Measurements from ENCODE around the gene MUC5B.
"Not testable (repeated sequence)": the region's sequence is repeated elsewhere in the genome, so short reads cannot be mapped to it uniquely, and the experiment has no call there.

MUC5B gene

DNA sequence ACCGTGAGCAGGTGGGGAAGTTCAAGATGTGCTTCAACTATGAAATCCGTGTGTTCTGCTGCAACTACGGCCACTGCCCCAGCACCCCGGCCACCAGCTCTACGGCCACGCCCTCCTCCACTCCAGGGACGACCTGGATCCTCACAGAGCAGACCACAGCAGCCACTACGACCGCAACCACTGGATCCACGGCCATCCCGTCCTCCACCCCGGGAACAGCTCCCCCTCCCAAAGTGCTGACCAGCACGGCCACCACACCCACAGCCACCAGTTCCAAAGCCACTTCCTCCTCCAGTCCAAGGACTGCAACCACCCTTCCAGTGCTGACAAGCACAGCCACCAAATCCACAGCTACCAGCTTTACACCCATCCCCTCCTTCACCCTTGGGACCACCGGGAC, 22.9 kb downstream of the MUC5B start:
- not testable (repeated sequence) for DNase-seq (ENCODE audit: low spot score); FAIRE-seq

DNA sequence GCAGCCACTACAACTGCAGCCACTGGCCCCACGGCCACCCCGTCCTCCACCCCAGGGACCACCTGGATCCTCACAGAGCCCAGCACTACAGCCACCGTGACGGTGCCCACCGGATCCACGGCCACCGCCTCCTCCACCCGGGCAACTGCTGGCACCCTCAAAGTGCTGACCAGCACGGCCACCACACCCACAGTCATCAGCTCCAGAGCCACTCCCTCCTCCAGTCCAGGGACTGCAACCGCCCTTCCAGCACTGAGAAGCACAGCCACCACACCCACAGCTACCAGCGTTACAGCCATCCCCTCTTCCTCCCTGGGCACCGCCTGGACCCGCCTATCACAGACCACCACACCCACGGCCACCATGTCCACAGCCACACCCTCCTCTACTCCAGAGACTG, 23.4 kb downstream of the MUC5B start:
- DNase-seq (ENCODE audit: low spot score); FAIRE-seq: not testable (repeated sequence)

- not testable (repeated sequence) for FAIRE-seq; DNase-seq (ENCODE audit: low spot score)
Observed at GRCh38 chr11:1247026-1247425, 24.2 kb downstream of the MUC5B start.

- not testable (repeated sequence) for DNase-seq (ENCODE audit: low spot score); FAIRE-seq
Observed at GRCh38 chr11:1248951-1249350, 26.1 kb downstream of the MUC5B start.

GRCh38 chr11:1250411-1250810, 27.5 kb downstream of the MUC5B start:
- DNase-seq (ENCODE audit: low spot score); FAIRE-seq: not testable (repeated sequence)

GRCh38 chr11:1251236-1251770, 28.4 kb downstream of the MUC5B start:
- FAIRE-seq: no peak
- no peak for DNase-seq (ENCODE audit: low spot score)

- FAIRE-seq: no peak
Observed at GRCh38 chr11:1252371-1253102, 29.7 kb downstream of the MUC5B start.

GRCh38 chr11:1253103-1253485, 30.2 kb downstream of the MUC5B start:
- no peak for DNase-seq (ENCODE audit: low spot score)
- FAIRE-seq: no peak

More at GRCh38 chr11:1252371-1253102, 29.7 kb downstream of the MUC5B start:
- no peak for DNase-seq (ENCODE audit: low spot score)

GRCh38 chr11:1254086-1254648, 31.3 kb downstream of the MUC5B start:
- FAIRE-seq: no peak
- no peak for DNase-seq (ENCODE audit: low spot score)

DNA sequence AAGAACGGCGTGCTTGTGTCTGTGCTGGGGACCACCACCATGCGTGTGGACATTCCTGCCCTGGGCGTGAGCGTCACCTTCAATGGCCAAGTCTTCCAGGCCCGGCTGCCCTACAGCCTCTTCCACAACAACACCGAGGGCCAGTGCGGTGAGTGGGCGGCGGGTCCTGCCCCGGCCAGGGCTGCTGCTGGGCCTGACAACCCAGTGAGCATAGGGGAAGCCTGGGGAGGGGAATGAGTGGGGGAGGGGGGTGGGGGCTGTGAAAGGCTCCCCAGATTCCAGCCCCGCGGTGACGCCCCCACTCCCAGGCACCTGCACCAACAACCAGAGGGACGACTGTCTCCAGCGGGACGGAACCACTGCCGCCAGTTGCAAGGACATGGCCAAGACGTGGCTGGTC, 31.9 kb downstream of the MUC5B start:
- DNase-seq (ENCODE audit: low spot score) (no peak), FAIRE-seq (no peak)

GRCh38 chr11:1255151-1255550, 32.3 kb downstream of the MUC5B start:
- FAIRE-seq (no peak), DNase-seq (ENCODE audit: low spot score) (no peak)

DNA sequence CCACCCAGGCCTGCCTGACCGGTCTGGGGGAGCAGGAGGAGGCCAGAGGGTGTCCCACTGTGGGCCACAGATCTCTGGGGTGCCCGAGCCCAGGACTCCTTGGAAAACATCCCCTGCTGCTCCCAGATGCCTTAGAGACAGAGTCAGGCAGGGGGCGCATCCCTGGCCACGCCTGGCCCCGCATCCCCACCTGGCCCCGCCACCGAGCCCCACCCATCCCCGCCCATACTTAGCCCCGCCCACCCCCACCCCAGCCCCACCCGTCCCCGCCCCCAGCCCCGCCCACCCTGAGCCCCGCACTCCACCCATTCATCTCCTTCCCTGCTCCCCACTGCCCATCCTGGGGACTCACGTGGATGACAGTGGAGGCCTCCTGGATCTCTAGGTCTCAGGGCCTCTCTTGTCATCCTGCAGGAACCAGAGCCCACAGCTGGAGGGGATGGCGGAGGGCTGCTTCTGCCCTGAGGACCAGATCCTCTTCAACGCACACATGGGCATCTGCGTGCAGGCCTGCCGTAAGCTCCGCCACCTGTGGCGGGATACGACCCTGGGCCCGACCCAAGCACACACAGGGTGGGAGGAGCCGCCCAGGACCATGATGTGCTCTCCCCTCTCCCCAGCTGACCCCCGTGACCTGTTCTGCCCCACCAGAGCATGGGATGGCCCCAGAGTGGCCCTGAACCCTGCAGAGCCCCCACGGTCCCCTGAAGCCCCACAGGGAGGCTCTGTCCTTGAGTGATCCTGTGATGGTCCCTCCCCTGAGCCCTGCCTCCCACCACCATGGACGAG, 33.6 kb downstream of the MUC5B start:
- DNase-seq (ENCODE audit: low spot score): no peak
- no peak for FAIRE-seq

DNA sequence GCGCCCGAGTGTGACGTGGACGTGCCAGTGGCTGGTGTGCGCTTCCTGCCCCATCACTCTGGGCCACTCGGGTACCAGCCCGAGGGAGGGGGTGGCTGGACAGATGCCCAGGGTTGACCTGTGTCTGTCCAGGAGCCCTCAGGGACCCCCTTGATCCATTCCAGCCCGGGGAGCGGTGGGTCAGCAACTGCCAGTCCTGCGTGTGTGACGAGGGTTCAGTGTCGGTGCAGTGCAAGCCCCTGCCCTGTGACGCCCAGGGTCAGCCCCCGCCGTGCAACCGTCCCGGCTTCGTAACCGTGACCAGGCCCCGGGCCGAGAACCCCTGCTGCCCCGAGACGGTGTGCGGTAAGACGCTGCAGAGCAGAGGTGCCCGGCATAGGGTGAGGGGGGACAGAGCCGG, 34.5 kb downstream of the MUC5B start:
- DNase-seq (ENCODE audit: low spot score) (no peak), FAIRE-seq (no peak)

- FAIRE-seq: no peak
- no peak for DNase-seq (ENCODE audit: low spot score)
Observed at GRCh38 chr11:1257916-1258315, 35.0 kb downstream of the MUC5B start.

GRCh38 chr11:1258401-1259075, 35.7 kb downstream of the MUC5B start:
- FAIRE-seq (no peak), DNase-seq (ENCODE audit: low spot score) (no peak)

- FAIRE-seq (no peak), DNase-seq (ENCODE audit: low spot score) (no peak)
Observed at GRCh38 chr11:1259076-1259461, 36.2 kb downstream of the MUC5B start.

DNA sequence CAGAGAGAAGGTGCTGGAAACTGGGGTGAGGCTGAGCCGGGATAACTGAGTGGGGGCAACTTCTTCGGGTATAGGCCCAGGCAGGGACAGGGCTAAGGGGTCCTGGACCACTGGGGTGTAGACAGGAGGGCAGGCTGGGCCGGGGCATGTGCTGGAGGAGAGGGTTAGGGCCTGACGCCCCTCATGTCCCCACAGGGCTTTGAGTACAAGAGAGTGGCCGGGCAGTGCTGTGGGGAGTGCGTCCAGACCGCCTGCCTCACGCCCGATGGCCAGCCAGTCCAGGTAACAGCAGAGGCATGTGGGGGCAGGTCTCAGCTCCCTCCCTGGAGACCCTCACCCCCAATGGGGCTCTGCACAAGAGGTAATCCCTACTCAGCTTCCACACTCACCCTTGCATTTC, 36.7 kb downstream of the MUC5B start:
- DNase-seq (ENCODE audit: low spot score) (no peak), FAIRE-seq (no peak)

DNA sequence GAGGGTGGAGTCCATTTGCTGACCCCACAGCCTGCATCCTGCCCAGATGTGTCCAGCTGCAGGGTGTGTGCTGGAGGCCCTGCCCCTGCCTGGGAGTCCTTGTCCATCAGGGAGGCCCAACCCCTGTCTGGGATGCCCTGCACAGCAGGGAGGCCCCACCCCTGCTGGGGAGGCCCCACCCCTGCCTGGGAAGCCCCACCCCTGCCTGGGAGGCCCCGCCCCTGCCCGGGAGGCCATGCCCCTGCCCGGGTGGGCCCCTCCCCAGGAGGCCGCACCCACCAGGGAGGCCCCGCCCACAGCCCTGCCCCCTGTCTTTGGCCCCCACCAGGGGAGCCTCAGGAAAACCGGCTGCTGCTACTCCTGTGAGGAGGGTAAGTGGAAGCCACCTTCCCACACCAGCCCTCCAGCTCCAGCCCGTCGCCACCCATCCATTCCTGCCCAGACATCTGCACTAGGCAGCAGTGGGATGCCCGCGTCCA, 37.2 kb downstream of the MUC5B start:
- DNase-seq (ENCODE audit: low spot score) (no peak), FAIRE-seq (no peak)

GRCh38 chr11:1260620-1261019, 37.8 kb downstream of the MUC5B start:
- FAIRE-seq: no peak
- no peak for DNase-seq (ENCODE audit: low spot score)

- DNase-seq (ENCODE audit: low spot score) (no peak), FAIRE-seq (no peak)
Observed at GRCh38 chr11:1261241-1262071, 38.6 kb downstream of the MUC5B start.

All from RCC 7860 (cell line).